ENCODE data around the gene PACRG. TPM values are rescaled to one million over a fixed set of nuclear protein-coding genes. Genes with fewer than 3 reads are reported as not detected.

The PACRG gene
- polyA plus RNA-seq, 3 donors, result not detected

GRCh38 chr6:162785632-162786242, 58.0 kb downstream of the PACRG start:
- no peak for TF ChIP-seq CTCF (IDR thresholded peaks at IDR 0.05)
- no peak overlapping the region for H3K4me3 ChIP-seq (replicated peaks in 1 of 3; ENCODE audit: low read depth in 2 of 3, low read length in 3 of 3)
- H3K36me3 ChIP-seq (replicated peaks in 1 of 2; ENCODE audit: control insufficient read depth in 1 of 2, insufficient read depth in 2 of 2, low read length in 2 of 2), result no peaks in the 10 kb centered on the region
- intact Hi-C loops (cut with micrococcal nuclease), result no loop called here
- H4K20me1 ChIP-seq (ENCODE audit: insufficient read depth, low read length), result no peaks in the 10 kb centered on the region
- Mint-ChIP-seq H3K9me3 (peaks cover 0 to 9% (median 4%) of the 10 kb centered on the region in 7 donors), H3K27me3 (ENCODE audit: low read depth in 3 of 3) (no peaks in the 10 kb centered on the region), H3K4me3 (no peak overlapping the region), H3K27ac (no peak overlapping the region), H3K36me3 (no peaks in the 10 kb centered on the region), H3K4me1 (no peaks in the 10 kb centered on the region)
- no peak overlapping the region for H3K4me2 ChIP-seq (replicated peaks; ENCODE audit: extremely low read depth, low read length, poor library complexity, severe bottlenecking)
- DNase-seq, result no peak
- H3K9ac ChIP-seq (ENCODE audit: insufficient read depth, low read length, poor library complexity, severe bottlenecking), result no peak overlapping the region
- 100% methylated on average over 6 of the region's 8 CpGs for WGBS (ENCODE audit: insufficient coverage)
- no peaks in the 10 kb centered on the region for H3K79me2 ChIP-seq (ENCODE audit: insufficient read depth, low read length)
- H3K27ac ChIP-seq (ENCODE audit: low read depth in 1 of 2, low read length in 2 of 2), result no peak overlapping the region
- no peak overlapping the region for H2AFZ ChIP-seq (ENCODE audit: insufficient read depth, low read depth, low read length, poor library complexity, severe bottlenecking)
- peaks cover 4 to 5% of the 10 kb centered on the region in 2 donors for H3K9me3 ChIP-seq (replicated peaks in 1 of 2; ENCODE audit: control insufficient read depth in 1 of 2, insufficient read depth in 1 of 2, low read length in 2 of 2)
- no peaks in the 10 kb centered on the region for H3K4me1 ChIP-seq (ENCODE audit: control insufficient read depth in 1 of 2, insufficient read depth in 2 of 2, low read length in 2 of 2)
- no peaks in the 10 kb centered on the region for H3K27me3 ChIP-seq (ENCODE audit: control insufficient read depth in 2 of 2, insufficient read depth in 2 of 2, low read length in 2 of 2)

GRCh38 chr6:162798546-162799266, 70.9 kb downstream of the PACRG start:
- H3K36me3 Mint-ChIP-seq, result no peaks in the 10 kb centered on the region
- no peak overlapping the region for H3K4me3 ChIP-seq (replicated peaks in 1 of 3; ENCODE audit: low read depth in 2 of 3, low read length in 3 of 3)

More at GRCh38 chr6:162798546-162799266, 70.9 kb downstream of the PACRG start:
- DNase-seq, result no peak
- Mint-ChIP-seq H3K4me3 (no peak overlapping the region), H3K4me1 (no peaks in the 10 kb centered on the region), H3K27me3 (ENCODE audit: low read depth in 3 of 3) (no peaks in the 10 kb centered on the region), H3K27ac (no peak overlapping the region), H3K9me3 (peaks cover 0 to 8% (median 3%) of the 10 kb centered on the region in 7 donors)
- no peak for TF ChIP-seq CTCF (IDR thresholded peaks at IDR 0.05)
- no peaks in the 10 kb centered on the region for H3K27me3 ChIP-seq (ENCODE audit: control insufficient read depth in 2 of 2, insufficient read depth in 2 of 2, low read length in 2 of 2)
- no peaks in the 10 kb centered on the region for H4K20me1 ChIP-seq (ENCODE audit: insufficient read depth, low read length)
- no peak overlapping the region for H3K27ac ChIP-seq (ENCODE audit: low read depth in 1 of 2, low read length in 2 of 2)
- H3K4me2 ChIP-seq (replicated peaks; ENCODE audit: extremely low read depth, low read length, poor library complexity, severe bottlenecking), result no peak overlapping the region
- no peaks in the 10 kb centered on the region for H3K4me1 ChIP-seq (ENCODE audit: control insufficient read depth in 1 of 2, insufficient read depth in 2 of 2, low read length in 2 of 2)
- no CpG with 5 or more reads among the region's 4 CpGs for WGBS (ENCODE audit: insufficient coverage)
- H3K9ac ChIP-seq (ENCODE audit: insufficient read depth, low read length, poor library complexity, severe bottlenecking), result no peak overlapping the region
- no peak overlapping the region for H2AFZ ChIP-seq (ENCODE audit: insufficient read depth, low read depth, low read length, poor library complexity, severe bottlenecking)
- H3K9me3 ChIP-seq (replicated peaks in 1 of 2; ENCODE audit: control insufficient read depth in 1 of 2, insufficient read depth in 1 of 2, low read length in 2 of 2), result no peaks in the 10 kb centered on the region
- no peaks in the 10 kb centered on the region for H3K79me2 ChIP-seq (ENCODE audit: insufficient read depth, low read length)
- intact Hi-C loops (cut with micrococcal nuclease), result no loop called here
- no peaks in the 10 kb centered on the region for H3K36me3 ChIP-seq (replicated peaks in 1 of 2; ENCODE audit: control insufficient read depth in 1 of 2, insufficient read depth in 2 of 2, low read length in 2 of 2)
